ENCODE measurements around the gene PACS2. TPM values are rescaled to one million over a fixed set of nuclear protein-coding genes. Genes with fewer than 3 reads are reported as not detected.

The PACS2 gene
- total RNA-seq, 2 donors from 2014 or later, result 117 to 121 TPM

DNA sequence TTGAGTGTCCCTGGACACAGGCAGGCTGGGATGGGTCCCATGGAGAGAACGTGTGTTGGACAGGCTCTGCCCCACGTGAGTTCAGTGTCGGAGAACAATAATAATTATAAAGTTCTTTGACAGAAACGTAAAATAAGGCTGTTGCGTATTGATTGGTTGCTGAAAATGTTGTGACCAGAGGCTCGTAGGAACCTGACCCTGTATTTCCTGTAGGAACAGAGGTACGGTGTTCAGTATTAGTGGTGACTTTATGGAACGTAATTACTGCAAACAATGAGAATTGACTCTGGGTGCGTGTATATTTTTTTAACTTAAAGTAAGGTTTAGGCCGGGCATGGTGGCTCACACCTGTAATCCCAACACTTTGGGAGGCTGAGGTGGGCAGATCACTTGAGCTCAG is 112.9 kb downstream of the PACS2 start:
- Histone ChIP-seq H3K4me1 (ENCODE audit: control insufficient read depth, insufficient read depth, low read length) (no peaks in the 10 kb centered on the region), H3K36me3 (ENCODE audit: control insufficient read depth, insufficient read depth, low read length) (peaks cover 53% of the 10 kb centered on the region), H3K4me3 (ENCODE audit: low read length) (no peak overlapping the region), H3K9ac (ENCODE audit: extremely low read depth, low read length, poor library complexity, severe bottlenecking) (no peak overlapping the region), H3K27me3 (ENCODE audit: control insufficient read depth, insufficient read depth, low read length, poor library complexity, severe bottlenecking) (no peaks in the 10 kb centered on the region), H3K27ac (ENCODE audit: low read depth, low read length) (no peak overlapping the region), H3K9me3 (ENCODE audit: control insufficient read depth, low read length) (peaks cover 19% of the 10 kb centered on the region)
- no peak for DNase-seq
- H3K4me3 Mint-ChIP-seq, result no peak overlapping the region
- H3K27ac Mint-ChIP-seq, result no peak overlapping the region
- 97 to 100% methylated on average over 9 to 10 of the region's 10 CpGs for WGBS, 2 experiments (ENCODE audit: insufficient coverage in 1 of 2, insufficient read length in 1 of 2)
- H3K27me3 Mint-ChIP-seq (ENCODE audit: insufficient read depth), result no peaks in the 10 kb centered on the region
- peaks cover 10% of the 10 kb centered on the region for H3K9me3 Mint-ChIP-seq
- H3K36me3 Mint-ChIP-seq (ENCODE audit: low read depth), result peaks cover 70% of the 10 kb centered on the region
- TF ChIP-seq, protein P1, sequence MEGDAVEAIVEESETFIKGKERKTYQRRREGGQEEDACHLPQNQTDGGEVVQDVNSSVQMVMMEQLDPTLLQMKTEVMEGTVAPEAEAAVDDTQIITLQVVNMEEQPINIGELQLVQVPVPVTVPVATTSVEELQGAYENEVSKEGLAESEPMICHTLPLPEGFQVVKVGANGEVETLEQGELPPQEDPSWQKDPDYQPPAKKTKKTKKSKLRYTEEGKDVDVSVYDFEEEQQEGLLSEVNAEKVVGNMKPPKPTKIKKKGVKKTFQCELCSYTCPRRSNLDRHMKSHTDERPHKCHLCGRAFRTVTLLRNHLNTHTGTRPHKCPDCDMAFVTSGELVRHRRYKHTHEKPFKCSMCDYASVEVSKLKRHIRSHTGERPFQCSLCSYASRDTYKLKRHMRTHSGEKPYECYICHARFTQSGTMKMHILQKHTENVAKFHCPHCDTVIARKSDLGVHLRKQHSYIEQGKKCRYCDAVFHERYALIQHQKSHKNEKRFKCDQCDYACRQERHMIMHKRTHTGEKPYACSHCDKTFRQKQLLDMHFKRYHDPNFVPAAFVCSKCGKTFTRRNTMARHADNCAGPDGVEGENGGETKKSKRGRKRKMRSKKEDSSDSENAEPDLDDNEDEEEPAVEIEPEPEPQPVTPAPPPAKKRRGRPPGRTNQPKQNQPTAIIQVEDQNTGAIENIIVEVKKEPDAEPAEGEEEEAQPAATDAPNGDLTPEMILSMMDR (conservative IDR thresholded peaks at IDR 0.05), result no peak
- no peaks in the 10 kb centered on the region for H3K4me1 Mint-ChIP-seq

DNA sequence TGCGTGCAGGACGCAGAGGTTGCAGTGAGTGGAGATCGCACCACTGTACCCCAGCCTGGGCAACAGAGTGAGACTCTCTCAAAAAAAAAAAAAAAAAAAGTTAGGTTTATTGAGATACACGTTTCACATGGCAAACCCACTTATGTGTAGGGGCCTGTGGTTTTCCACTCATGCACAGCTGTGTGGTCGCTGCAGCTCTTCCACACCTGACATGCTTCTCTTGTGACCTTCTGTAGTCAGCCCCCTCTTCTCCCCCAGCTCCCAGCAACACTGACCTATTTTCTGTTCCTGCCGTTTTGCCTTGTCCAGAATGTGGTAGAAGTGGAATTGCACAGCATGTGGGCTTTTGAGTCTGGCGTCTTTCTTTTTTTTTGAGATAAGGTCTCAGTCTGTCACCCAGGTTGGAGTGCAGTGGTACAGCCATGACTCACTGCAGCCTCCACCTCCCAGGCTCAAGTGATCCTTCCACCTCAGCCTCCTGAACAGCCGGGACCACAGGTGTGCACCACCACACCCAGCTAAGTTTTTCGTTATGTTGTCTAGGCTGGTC is 113.5 kb downstream of the PACS2 start:
- Histone ChIP-seq H3K9ac (ENCODE audit: extremely low read depth, low read length, poor library complexity, severe bottlenecking) (no peak overlapping the region), H3K4me3 (ENCODE audit: low read length) (no peak overlapping the region), H3K9me3 (ENCODE audit: control insufficient read depth, low read length) (peaks cover 19% of the 10 kb centered on the region), H3K27ac (ENCODE audit: low read depth, low read length) (no peak overlapping the region), H3K4me1 (ENCODE audit: control insufficient read depth, insufficient read depth, low read length) (no peaks in the 10 kb centered on the region), H3K36me3 (ENCODE audit: control insufficient read depth, insufficient read depth, low read length) (peaks cover 48% of the 10 kb centered on the region), H3K27me3 (ENCODE audit: control insufficient read depth, insufficient read depth, low read length, poor library complexity, severe bottlenecking) (no peaks in the 10 kb centered on the region)
- H3K4me3 Mint-ChIP-seq, result no peak overlapping the region
- 92 to 97% methylated on average over 5 to 9 of the region's 9 CpGs for WGBS, 2 experiments (ENCODE audit: insufficient coverage in 1 of 2, insufficient read length in 1 of 2)
- peaks cover 70% of the 10 kb centered on the region for H3K36me3 Mint-ChIP-seq (ENCODE audit: low read depth)
- H3K4me1 Mint-ChIP-seq, result no peaks in the 10 kb centered on the region
- no peak for DNase-seq
- H3K27me3 Mint-ChIP-seq (ENCODE audit: insufficient read depth), result no peaks in the 10 kb centered on the region
- peaks cover 10% of the 10 kb centered on the region for H3K9me3 Mint-ChIP-seq
- no peak overlapping the region for H3K27ac Mint-ChIP-seq
- TF ChIP-seq, protein P1 (conservative IDR thresholded peaks at IDR 0.05), result no peak

DNA sequence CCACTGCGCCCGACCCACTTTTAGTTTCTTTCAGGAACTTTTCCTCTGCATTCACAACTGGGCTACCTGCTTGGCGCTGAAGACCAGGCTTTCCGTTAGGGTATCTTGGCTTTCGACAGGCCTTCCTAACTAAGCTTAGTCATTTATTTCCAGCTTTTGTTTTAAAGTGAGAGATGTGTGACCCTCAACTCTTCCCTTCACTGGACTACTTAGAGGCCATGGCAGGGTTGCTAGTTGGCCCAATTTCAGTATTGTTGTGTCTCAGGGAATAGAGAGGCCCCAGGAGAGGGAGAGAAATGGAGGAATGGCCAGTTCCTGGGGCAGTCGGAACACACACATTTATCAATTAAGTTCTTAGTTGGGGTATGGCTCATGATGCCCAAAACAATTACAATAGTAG is 115.5 kb downstream of the PACS2 start:
- 90 to 94% methylated on average over 3 to 6 of the region's 6 CpGs for WGBS, 2 experiments (ENCODE audit: insufficient coverage in 1 of 2, insufficient read length in 1 of 2)
- peaks cover 10% of the 10 kb centered on the region for H3K9me3 Mint-ChIP-seq
- no peak overlapping the region for H3K27ac Mint-ChIP-seq
- TF ChIP-seq, protein P1 (conservative IDR thresholded peaks at IDR 0.05), result no peak
- Histone ChIP-seq H3K36me3 (ENCODE audit: control insufficient read depth, insufficient read depth, low read length) (peaks cover 43% of the 10 kb centered on the region), H3K9ac (ENCODE audit: extremely low read depth, low read length, poor library complexity, severe bottlenecking) (no peak overlapping the region), H3K4me1 (ENCODE audit: control insufficient read depth, insufficient read depth, low read length) (no peaks in the 10 kb centered on the region), H3K9me3 (ENCODE audit: control insufficient read depth, low read length) (peaks cover 19% of the 10 kb centered on the region), H3K4me3 (ENCODE audit: low read length) (no peak overlapping the region), H3K27ac (ENCODE audit: low read depth, low read length) (no peak overlapping the region), H3K27me3 (ENCODE audit: control insufficient read depth, insufficient read depth, low read length, poor library complexity, severe bottlenecking) (no peaks in the 10 kb centered on the region)
- DNase-seq, result no peak
- H3K36me3 Mint-ChIP-seq (ENCODE audit: low read depth), result peaks cover 77% of the 10 kb centered on the region
- H3K4me3 Mint-ChIP-seq, result no peak overlapping the region
- H3K4me1 Mint-ChIP-seq, result no peaks in the 10 kb centered on the region
- H3K27me3 Mint-ChIP-seq (ENCODE audit: insufficient read depth), result no peaks in the 10 kb centered on the region
